Mesothelial cell of epicardium (in vitro differentiated cells): ENCODE measurements around the gene TULP4. TPM values are rescaled to one million over a fixed set of nuclear protein-coding genes. Genes with fewer than 3 reads are reported as not detected.

Experiments
- DNase-seq, 2 experiments: peaks; one replicate each; pipeline ENCODE4 v3.0.0; 2021; ENCODE audit warnings: low spot score in 2 of 2; ENCODE audit not compliant: unreplicated experiment in 2 of 2
- H3K27ac Mint-ChIP-seq: 2 replicates; pipeline ENCODE4 v1.8.0; 2021; ENCODE audit warnings: mixed read lengths
- H3K27me3 Mint-ChIP-seq: 2 replicates; pipeline ENCODE4 v1.8.0; 2021; ENCODE audit warnings: low read depth, mixed read lengths
- H3K36me3 Mint-ChIP-seq: 2 replicates; pipeline ENCODE4 v1.8.0; 2021; ENCODE audit warnings: mixed read lengths
- H3K4me1 Mint-ChIP-seq: 2 replicates; pipeline ENCODE4 v1.8.0; 2021; ENCODE audit warnings: mixed read lengths
- H3K4me3 Mint-ChIP-seq: 2 replicates; pipeline ENCODE4 v1.8.0; 2021; ENCODE audit warnings: mild to moderate bottlenecking, moderate library complexity, mixed read lengths
- H3K9me3 Mint-ChIP-seq: 2 replicates; pipeline ENCODE4 v1.8.0; 2021; ENCODE audit warnings: mixed read lengths
- CTCF ChIP-seq: fragments of 200-600 bp; sonication (generic); IDR thresholded peaks from one replicate; pipeline ENCODE4 v1.5.0; 2021; ENCODE audit warnings: antibody characterized with exemption; ENCODE audit not compliant: unreplicated experiment
- total RNA-seq: library from RNA; stranded (reverse); gene quantifications from 3 replicates; pipeline ENCODE4 v1.2.1, GENCODE V29; 2021

TULP4 gene
- total RNA-seq, 1 donor from 2014 or later = 135 TPM

- H3K9me3 Mint-ChIP-seq = peaks cover 7% of the 10 kb centered on the region
- H3K4me1 Mint-ChIP-seq = peaks cover 22% of the 10 kb centered on the region
- H3K36me3 Mint-ChIP-seq = peaks cover 24% of the 10 kb centered on the region
- no peak for TF ChIP-seq CTCF
- H3K4me3 Mint-ChIP-seq = no peak overlapping the region
- DNase-seq = no peak
- no peak overlapping the region for H3K27ac Mint-ChIP-seq
- no peaks in the 10 kb centered on the region for H3K27me3 Mint-ChIP-seq
Observed at GRCh38 chr6:158411998-158412397, 99.7 kb downstream of the TULP4 start.

- H3K36me3 Mint-ChIP-seq = peaks cover 30% of the 10 kb centered on the region
- TF ChIP-seq CTCF = no peak
- no peaks in the 10 kb centered on the region for H3K27me3 Mint-ChIP-seq
- H3K9me3 Mint-ChIP-seq = no peaks in the 10 kb centered on the region
- H3K27ac Mint-ChIP-seq = no peak overlapping the region
- peaks cover 16% of the 10 kb centered on the region for H3K4me1 Mint-ChIP-seq
- DNase-seq = no peak
- no peak overlapping the region for H3K4me3 Mint-ChIP-seq
Observed at GRCh38 chr6:158413028-158413427, 100.8 kb downstream of the TULP4 start.

- H3K4me1 Mint-ChIP-seq = peaks cover 6% of the 10 kb centered on the region
- peaks cover 33% of the 10 kb centered on the region for H3K36me3 Mint-ChIP-seq
- H3K9me3 Mint-ChIP-seq = no peaks in the 10 kb centered on the region
- no peak overlapping the region for H3K4me3 Mint-ChIP-seq
- no peaks in the 10 kb centered on the region for H3K27me3 Mint-ChIP-seq
- no peak overlapping the region for H3K27ac Mint-ChIP-seq
- no peak for TF ChIP-seq CTCF
- no peak for DNase-seq
Observed at GRCh38 chr6:158413814-158414565, 101.7 kb downstream of the TULP4 start.

- Mint-ChIP-seq H3K4me1 (peaks cover 2% of the 10 kb centered on the region), H3K27me3 (no peaks in the 10 kb centered on the region), H3K9me3 (peaks cover 6% of the 10 kb centered on the region), H3K4me3 (no peak overlapping the region), H3K27ac (no peak overlapping the region), H3K36me3 (peaks cover 42% of the 10 kb centered on the region)
- no peak for DNase-seq
- no peak for TF ChIP-seq CTCF
Observed at GRCh38 chr6:158414851-158415262, 102.6 kb downstream of the TULP4 start.

- no peaks in the 10 kb centered on the region for H3K4me1 Mint-ChIP-seq
- no peak overlapping the region for H3K4me3 Mint-ChIP-seq
- H3K36me3 Mint-ChIP-seq = peaks cover 47% of the 10 kb centered on the region
- no peak for TF ChIP-seq CTCF
- no peak overlapping the region for H3K27ac Mint-ChIP-seq
- no peak for DNase-seq
- peaks cover 6% of the 10 kb centered on the region for H3K9me3 Mint-ChIP-seq
- no peaks in the 10 kb centered on the region for H3K27me3 Mint-ChIP-seq
Observed at GRCh38 chr6:158415666-158416065, 103.4 kb downstream of the TULP4 start.
